GM12872 (cell line): ENCODE measurements around the gene TTC12.

Experiments
- TF ChIP-seq, protein P1 (sequence below): IDR thresholded peaks from 3 replicates; pipeline ENCODE4 v1.5.1; 2011; ENCODE audit warnings: low read depth, mild to moderate bottlenecking, low read length, moderate library complexity; ENCODE audit not compliant: insufficient read depth

The TTC12 gene, protein sequence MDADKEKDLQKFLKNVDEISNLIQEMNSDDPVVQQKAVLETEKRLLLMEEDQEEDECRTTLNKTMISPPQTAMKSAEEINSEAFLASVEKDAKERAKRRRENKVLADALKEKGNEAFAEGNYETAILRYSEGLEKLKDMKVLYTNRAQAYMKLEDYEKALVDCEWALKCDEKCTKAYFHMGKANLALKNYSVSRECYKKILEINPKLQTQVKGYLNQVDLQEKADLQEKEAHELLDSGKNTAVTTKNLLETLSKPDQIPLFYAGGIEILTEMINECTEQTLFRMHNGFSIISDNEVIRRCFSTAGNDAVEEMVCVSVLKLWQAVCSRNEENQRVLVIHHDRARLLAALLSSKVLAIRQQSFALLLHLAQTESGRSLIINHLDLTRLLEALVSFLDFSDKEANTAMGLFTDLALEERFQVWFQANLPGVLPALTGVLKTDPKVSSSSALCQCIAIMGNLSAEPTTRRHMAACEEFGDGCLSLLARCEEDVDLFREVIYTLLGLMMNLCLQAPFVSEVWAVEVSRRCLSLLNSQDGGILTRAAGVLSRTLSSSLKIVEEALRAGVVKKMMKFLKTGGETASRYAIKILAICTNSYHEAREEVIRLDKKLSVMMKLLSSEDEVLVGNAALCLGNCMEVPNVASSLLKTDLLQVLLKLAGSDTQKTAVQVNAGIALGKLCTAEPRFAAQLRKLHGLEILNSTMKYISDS

GRCh38 chr11:113314389-113315301 is at the start of gene TTC12:
TTC12 (plus strand) TSS chr11:113314583; CDS start chr11:113316258, 1,675 bp downstream.
- TF ChIP-seq, protein P1, sequence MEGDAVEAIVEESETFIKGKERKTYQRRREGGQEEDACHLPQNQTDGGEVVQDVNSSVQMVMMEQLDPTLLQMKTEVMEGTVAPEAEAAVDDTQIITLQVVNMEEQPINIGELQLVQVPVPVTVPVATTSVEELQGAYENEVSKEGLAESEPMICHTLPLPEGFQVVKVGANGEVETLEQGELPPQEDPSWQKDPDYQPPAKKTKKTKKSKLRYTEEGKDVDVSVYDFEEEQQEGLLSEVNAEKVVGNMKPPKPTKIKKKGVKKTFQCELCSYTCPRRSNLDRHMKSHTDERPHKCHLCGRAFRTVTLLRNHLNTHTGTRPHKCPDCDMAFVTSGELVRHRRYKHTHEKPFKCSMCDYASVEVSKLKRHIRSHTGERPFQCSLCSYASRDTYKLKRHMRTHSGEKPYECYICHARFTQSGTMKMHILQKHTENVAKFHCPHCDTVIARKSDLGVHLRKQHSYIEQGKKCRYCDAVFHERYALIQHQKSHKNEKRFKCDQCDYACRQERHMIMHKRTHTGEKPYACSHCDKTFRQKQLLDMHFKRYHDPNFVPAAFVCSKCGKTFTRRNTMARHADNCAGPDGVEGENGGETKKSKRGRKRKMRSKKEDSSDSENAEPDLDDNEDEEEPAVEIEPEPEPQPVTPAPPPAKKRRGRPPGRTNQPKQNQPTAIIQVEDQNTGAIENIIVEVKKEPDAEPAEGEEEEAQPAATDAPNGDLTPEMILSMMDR = no peak

DNA sequence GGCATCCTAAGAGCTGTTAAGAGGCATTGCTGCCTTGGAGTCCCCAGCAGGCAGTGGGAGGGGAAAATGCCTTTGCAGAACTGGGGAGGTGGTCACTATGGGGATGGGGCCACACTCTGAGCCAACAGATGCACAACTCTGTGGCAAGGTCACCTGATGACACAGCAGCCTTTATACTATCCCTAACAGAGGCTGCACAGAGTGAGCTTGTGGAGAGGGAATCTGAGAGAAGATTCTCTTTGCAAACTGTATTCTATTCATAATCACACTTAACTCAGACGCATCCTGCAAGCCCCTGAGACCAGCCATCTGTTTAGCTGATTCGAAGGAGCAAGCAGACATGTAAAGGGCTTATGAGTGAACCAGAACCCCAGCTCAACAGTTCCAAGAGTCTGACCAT is 49.0 kb upstream of the TTC12 start:
- TF ChIP-seq, protein P1 = no peak

- TF ChIP-seq, protein P1 = no peak
Measured at GRCh38 chr11:113267493-113267892, 46.9 kb upstream of the TTC12 start.

- TF ChIP-seq, protein P1 = no peak
Measured at GRCh38 chr11:113269096-113269495, 45.3 kb upstream of the TTC12 start.

DNA sequence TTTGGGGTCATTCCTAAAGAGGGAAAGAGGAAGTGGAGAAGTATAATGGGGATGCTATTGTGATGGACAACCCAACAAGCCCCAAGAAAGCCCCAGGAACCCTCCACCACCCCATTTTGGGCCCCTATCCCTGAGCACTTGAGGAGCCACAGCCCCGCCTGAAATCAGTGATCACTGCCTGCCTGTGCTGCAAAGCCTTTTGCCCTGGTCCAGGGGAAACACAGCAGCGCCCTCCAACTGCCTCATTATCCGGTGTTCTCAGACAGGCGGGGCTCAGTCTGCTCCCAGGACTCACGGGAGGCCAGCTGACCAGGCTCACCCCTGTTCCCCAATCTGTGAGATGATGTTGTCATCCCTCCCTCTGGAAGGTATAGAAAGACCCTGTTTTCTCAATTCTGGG is 44.7 kb upstream of the TTC12 start:
- TF ChIP-seq, protein P1 = no peak

DNA sequence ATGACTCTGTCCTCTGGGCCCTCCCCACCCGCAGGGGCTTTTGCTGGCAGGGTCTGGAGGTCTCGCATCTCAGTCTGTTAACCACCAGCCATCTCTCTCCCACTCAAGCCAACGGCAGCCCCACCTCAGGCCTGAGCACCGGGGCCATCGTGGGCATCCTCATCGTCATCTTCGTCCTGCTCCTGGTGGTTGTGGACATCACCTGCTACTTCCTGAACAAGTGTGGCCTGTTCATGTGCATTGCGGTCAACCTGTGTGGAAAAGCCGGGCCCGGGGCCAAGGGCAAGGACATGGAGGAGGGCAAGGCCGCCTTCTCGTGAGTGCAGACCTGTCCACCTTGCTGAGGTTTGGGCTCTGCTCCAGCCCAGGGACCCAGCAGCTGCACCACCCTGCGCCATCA is 44.3 kb upstream of the TTC12 start:
- TF ChIP-seq, protein P1 = no peak
